HuH-7 (cell line): ENCODE data around the gene ZFYVE28.
"Not testable (repeated sequence)": the region's sequence is repeated elsewhere in the genome, so short reads cannot be mapped to it uniquely, and the experiment has no call there.

Experiments used
- DNase-seq: peaks from one replicate; pipeline ENCODE4 v3.0.0; 2011; ENCODE audit warnings: low spot score

Gene ZFYVE28

DNA sequence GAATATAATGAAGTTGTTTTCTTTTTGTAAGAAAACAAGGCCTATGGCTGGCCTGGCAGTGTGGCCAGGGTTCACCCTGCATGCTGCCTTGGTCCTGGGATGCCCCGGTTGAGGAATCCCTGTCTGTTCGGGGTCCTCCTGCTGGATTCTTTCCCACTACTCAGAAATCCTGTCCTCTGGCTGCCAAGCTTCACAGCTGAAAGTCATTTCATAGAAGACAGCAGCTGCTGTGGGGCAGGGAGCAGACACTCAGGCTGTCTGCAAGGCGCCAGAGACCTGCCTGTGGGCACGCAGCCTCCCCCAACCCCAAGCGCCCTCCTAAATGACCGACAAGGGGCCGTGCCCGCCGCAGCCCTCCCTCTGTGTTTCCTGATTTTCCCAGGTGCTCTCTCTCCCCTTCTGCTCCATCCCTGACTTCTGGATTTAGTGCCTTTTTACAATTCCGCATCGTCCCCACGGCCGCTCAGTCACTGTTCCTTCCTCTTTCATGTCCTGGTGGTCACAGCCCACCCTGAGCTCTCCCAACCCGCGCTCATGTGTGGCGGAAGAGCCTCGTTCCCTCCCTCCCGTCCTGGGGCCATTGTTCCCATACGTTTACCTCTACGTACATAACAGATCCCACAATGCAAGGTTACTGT lies 27.5 kb downstream of the ZFYVE28 start:
- no peak for DNase-seq

DNA sequence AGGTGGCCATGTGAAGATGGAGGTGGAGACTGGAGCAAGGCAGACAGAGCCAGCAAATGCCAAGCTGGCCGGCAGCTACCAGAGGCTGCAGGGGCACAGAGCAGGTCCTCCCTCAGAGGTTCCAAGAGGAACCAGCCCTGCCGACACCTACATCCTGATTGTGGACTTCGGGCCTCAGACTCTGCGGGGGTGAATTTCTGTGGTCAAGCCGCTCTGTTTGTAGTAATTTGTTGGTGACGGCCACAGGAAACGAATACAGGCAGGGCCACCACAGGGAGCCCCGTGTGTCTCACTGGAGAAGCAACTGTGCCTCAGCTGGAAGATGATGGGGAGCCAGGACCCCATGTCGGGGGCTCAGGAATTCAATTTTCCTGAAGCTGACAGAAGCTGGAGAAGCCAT lies 28.3 kb downstream of the ZFYVE28 start:
- no peak for DNase-seq

DNA sequence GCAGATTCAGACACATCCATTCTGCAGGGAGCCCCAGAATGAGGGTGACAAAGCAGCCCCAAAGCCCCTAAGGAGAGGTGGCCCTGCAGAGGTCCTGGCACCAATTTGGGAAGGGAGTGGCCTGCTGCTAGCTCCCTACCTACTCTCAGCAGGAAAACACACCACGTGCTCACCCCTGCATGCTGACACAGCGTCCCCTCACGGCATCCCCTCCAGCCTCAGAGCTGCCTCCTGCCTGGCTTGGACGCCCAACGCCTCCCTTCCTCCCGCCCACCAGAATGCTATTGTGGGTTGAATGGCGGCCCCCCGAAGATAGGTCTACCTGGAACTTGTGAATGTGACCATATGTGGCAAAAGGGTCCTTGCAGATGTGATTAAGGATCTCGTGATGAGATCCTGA lies 28.8 kb downstream of the ZFYVE28 start:
- DNase-seq, result no peak

DNA sequence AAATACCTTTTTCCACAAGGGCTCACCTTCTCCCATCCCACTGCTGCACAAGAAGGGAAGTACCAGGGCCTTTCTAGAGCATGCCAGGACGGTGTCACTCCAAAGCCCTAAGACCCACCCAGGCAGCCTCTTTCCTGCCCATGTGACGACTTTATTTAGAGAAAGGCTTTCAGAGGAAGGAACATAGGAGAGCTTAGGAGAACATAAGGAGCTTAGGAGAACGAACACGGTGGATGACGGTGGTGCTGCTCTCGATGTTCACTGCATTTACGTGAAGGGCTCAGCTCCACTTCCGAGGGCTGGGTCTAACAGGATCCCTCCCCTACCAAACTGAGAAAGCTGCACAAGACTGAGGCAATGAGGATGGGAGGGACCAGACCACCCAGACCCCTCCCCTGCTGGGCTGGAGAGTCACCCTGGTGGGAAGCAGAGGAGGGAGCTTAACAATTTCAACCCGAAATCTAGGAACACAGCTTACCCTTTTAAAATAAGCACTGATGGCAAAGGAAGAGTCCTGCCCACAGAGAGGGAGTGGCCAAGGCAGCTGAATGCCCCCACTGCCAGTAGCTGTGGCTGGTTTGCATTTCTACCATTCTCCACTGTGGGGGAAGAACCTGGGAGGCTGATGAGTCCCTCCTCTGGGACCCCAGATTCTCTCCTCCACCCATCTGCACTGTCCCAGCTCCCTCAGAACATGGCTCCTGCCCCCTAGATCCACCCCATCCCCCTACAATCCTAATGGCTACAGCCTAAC lies 29.8 kb downstream of the ZFYVE28 start:
- no peak for DNase-seq

DNA sequence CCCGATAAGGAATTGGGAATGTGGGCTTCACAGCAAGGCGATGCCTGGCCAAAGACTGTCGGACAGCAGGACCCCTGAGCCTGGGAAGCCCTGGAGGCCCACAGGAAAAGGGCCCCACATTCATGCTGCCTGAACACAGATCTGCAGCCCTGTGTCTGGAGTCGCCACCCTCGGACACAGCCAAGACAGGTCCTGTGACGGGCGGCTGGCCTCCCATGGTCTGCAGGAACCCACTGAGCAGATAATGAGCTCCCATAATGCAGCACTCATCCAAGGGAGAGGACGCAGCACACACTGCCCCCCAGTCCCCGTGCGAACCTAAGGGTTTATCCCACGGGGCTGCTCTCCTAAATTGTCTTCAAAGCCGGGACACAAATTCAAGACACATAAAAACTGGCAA lies 30.6 kb downstream of the ZFYVE28 start:
- DNase-seq, result no peak

DNA sequence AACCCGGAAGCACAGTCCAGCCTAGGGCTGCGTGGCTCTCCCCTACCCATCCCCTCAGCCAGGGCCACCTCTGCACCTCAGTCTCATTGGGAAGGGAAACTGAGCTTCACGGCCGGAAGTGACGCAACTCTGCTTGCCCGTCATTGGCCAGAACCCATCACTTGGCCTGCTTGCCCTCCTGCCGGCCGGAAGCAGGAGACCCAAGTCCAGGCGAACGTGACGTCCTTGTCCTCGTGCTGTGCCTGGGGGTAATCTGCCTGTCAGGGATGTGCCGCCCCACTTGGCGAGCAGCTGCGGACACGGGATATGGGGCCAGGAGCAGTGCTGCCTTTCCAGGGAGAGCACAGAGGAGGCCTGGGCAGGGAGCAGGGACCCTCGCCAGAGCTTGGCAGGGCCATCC lies 31.2 kb downstream of the ZFYVE28 start:
- no peak for DNase-seq

DNA sequence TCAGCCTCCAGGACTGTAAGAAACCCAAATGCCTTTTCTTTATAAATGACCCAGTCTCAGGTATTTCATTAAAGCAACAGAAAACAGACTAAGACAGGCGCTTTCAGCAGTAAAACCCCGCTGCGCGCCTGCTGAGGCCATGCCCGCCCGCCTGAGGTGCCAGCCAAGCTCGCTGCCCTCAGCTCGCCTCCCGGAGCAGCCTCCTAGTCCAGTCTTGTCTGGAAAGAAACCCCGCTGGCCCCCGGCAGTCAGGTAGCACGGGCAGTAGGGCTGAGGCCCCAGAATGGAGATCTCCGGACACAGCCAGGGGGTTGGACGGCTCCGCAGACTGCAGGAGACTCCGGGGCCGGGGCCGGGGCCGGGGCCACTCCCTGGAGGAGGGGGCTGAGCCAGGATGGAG lies 31.7 kb downstream of the ZFYVE28 start:
- DNase-seq, result no peak

DNA sequence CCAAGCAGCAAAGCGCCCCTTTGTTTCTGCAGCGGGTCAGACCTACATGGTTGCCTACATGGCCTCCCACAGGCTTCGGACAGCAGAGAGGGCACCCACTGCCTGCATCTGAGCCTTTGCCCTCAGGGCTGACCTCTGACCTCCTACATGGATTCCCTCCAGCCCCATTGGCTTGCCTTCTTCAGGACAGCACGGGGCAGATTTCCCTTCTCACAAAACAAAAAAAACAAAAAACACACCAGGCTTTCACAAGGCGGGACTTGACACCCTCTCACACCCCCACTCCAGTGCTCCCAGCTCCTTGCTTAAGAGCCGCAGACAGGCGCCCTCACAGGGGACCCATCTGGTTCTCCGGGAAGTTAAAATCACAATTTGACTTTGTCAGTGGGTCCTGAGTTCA lies 32.9 kb downstream of the ZFYVE28 start:
- DNase-seq, result no peak

DNA sequence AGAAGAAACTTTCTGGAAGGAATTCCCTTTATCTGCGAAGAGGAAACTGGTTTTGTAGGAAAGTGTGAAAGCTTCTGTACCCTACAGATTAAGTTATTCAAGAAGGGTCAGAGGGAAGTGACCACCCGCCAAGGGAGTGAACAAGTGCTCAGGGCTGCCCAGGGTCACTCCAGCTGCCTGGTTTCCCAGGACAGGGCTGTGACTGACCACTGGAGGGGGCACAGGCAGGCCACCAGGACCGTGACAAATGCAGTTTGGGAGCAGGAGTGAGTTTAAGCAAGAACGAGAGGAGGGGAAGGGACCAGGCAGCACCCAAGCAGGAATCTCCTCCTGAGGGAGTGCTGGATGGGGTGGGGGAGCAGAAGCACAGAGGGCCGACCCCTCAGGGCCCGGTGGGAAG lies 34.2 kb downstream of the ZFYVE28 start:
- DNase-seq, result no peak

DNA sequence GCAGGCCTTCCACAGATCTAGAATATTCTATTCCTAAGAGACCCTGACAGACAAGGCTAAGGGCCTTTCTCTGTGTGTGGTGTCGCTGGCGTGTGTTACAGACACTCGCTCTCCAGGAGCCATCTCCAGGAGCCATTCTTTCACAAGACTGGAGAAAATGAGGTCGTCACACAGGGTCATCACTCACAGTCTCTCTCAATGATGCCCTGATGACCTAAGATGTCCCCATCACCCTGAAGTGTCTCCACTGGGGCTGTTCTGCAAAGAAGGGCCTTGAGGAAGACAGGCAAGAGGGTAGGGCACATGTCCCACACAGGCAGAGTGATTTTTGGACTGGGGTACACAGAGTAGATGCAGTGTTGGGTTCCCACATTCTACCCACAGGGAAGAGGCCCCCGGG lies 34.7 kb downstream of the ZFYVE28 start:
- DNase-seq, result no peak

DNA sequence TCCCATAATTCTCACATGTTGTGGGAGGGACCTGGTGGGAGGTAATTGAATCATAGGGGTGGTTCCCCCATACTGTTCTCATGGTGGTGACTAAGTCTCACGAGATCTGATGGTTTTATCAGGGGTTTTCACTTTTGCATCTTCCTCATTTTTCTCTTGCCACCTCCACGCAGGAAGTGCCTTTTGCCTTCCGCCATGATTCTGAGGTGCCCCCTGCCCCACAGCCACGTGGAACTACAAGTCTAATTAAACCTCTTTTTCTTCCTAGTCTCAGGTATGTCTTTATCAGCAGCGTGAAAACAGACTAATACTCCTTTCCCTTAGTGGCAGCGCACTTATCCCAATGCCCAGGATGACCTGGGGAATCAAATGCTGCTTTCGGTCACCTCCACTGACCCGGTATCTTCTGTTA lies 35.2 kb downstream of the ZFYVE28 start:
- DNase-seq, result not testable (repeated sequence)

DNA sequence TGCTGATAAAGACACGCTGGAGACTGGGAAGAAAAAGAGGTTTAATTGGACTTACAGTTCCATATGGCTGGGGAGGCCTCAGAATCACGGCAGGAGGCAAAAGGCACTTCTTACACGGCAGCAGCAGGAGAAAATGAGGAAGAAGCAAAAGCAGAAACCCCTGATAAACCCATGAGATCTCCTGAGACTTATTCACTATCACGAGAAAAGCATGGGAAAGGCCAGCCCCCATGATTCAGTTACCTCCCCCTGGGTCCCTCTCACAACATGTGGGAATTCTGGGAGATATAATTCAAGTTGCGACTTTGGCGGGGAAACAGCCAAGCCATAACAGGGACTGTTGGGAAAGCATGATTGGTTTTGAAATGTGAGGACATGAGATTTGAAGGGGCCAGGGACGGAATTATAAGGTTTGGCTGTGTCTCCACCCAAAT lies 35.7 kb downstream of the ZFYVE28 start:
- not testable (repeated sequence) for DNase-seq

DNA sequence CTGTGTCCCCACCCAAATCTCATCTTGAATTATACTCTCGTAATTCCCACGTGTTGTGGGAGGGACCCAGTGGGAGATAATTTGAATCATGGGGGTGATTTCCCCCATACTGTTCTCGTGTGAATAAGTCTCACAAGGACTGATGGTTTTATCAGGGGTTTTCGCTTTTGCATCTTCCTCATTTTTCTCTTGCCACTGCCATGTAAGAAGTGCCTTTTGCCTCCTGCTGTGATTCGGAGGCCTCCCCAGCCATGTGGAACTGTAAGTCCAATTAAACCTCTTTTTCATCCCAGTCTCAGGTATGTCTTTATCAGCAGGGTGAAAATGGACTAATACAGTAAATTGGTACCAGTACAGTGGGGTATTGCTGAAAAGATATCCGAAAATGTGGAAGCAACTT lies 37.9 kb downstream of the ZFYVE28 start:
- DNase-seq, result not testable (repeated sequence)

DNA sequence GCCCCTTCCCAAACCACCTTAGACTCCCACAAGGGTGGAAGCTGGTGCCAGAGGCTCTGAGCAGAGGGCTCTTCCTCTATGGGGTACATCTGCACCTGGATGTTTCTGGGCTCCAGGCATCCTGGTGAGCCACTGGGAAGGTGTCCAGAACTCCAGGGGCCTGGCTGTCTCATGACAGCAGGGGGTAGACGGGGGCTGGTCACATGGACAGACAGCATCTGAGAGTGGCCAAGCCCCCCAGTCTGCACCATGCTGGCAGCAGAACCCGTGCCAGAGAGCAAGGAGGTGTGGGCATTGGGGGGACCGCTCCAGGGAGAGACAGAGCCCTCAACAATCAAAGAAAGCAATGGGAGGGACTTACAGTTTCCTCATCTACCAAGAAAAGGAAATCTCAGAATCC lies 39.5 kb downstream of the ZFYVE28 start:
- DNase-seq, result no peak

DNA sequence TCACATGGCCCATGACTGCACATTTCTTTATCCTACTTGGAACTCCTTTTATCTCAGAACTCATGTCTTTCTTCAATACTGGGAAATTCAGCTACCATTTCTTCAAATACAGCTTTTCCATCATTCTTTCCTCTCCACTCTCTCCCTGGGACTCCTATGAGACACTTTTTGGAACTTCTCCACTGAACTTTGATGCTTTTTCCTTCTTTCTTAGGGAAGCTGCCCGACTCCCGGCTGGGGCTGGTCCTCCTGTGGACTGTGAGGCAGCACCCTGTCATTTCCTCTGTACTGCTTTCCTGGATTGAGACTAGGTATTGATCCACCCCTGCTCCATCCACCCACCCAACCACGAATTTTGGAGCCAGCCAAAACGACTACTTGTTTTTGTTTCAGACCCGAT lies 40.0 kb downstream of the ZFYVE28 start:
- no peak for DNase-seq

DNA sequence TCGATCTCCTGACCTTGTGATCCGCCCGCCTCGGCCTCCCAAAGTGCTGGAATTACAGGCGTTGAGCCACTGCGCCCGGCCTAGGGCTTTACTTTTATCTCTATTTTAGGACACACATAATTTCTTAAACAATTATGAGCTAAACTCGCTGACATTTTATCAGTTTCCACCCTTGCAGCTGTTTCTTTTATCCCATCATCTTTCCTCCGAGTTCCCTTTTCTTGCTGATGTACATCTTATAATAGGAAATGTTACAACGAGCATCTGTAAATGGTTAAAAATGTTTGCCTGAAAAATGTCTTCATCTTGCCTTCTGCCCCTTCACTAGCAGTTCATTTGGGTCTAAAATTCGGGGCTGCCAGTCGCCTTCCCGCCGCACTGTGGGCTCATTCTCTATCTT lies 41.2 kb downstream of the ZFYVE28 start:
- no peak for DNase-seq

DNA sequence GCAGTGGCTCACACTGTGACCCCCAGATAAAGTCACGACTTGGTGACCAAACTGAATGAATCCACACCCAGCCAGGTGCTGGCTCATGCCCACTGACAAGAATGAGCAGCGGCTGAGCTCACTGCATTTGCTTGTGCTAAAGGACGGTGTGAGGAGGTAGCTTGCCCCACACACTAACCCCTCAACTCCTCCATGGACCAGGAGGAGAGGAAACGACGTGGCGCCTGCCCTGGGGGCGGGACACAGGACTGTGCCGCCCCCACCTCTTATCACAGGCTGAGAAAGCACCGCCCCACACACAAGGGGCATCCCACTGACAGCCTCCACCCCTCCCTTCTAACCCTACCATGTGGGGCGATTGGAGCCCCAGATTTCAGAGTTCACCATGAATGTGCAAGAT lies 43.0 kb downstream of the ZFYVE28 start:
- no peak for DNase-seq

DNA sequence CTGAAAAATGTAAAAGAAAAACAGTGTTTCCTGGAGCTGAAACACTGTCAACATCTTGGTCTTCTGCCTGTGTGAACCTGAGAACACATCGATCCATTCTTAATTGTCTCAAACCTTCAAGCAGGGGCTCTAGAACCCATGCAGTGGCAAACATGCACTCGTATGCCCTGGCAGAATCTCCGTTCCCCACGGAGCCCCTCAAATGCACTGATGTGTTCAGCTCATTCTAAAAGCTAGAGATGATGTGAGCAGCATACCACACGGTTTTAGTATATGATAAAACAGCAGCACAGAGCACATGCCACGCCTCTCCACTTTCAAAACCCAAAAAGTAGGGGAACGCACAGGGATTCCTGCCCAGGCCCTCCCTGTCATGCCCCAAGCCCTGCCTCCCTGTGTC lies 44.9 kb downstream of the ZFYVE28 start:
- DNase-seq, result no peak

DNA sequence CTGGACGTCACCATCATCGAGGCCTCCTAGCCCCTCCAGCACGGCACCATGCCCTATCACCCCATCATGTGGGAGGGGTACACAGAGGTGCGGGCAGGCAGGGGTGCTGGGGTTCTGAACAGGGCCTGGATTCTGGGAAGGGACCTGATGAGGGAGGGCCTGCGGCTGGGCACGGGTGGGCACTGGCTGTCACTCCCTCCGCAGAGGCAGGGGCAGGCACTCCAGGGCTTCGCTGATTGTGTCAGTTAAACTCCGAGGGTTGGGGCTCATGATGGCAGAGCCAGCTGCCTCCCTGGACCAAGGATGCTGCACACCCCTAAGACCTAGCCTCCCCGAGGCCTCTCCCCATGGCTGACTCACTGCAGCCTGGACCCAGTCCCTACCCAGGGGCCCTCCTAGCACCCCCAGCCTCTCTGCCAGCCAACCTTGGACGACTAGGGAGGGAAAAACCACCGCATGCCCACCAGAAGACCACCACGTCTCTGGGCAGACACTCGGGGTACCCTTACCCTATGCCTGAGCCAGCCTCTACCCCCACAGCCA lies 45.9 kb downstream of the ZFYVE28 start:
- DNase-seq, result no peak

DNA sequence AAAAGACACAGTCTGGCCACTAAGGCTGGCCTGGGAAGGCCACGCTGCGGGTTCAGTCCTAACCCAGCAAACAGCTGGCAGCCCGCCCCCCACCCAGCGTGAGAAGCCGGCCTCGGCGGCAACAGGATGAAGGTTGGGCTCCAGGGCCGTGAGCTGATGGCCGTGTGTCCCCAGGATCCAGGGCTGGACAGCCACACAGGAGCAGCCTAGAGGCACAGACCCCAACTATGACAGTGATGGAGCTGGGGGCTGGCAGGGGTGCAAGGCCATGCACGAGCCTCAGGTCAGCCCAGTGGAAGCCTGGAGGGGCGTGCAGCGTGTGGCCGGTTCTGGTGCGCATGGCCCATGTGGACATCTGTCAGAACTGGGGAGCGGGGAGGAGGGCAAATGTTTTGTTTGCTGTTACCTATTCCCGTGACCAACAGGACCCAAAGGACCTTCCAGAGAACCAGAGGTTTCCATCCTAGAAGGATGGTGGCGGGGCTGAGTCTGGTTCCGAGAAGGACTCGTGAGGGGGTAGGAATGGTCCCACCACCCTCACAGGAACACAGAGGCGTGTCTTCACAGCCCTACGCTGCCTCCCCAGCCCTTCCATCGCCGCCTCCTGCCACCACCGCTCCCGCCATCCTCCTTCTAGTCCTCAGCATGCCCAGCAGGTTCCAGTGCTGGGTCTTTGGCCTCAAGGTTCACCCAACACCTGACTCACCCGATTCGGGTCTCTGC lies 46.5 kb downstream of the ZFYVE28 start:
- DNase-seq, result no peak

DNA sequence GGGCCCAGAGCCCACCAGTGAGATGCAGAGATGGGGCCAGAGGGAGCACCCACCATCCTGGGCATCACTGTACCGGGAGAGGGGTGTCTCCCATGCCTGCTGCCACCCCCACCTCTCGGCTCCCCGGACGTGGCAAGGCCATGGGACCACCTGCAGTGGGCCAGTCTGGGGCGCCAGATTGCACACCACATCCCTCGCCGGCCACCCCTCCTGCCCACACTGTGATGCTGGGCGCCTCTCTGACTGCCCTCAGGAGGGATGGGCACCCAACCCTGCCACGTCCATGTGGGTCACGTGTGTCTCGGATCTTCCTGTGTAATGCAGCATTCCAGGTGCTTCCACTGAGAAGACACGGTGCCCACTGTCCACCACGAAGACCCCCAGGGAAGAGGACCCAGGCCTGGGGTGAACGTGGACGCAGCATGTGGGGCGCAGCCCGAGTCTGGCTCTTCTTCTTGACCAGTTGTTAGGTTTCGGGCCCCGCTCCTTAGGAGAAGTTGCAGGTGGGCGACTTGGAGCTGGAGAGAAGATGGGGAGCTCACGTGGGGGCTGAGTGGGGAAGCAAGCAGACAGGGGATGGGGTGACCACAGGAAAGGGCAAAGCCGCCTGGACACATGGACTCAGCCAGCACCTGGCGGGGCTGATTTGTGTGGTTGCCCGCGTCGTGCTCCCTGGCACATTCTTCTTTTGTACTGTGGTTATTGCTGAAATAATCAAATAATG lies 47.7 kb downstream of the ZFYVE28 start:
- DNase-seq, result no peak

DNA sequence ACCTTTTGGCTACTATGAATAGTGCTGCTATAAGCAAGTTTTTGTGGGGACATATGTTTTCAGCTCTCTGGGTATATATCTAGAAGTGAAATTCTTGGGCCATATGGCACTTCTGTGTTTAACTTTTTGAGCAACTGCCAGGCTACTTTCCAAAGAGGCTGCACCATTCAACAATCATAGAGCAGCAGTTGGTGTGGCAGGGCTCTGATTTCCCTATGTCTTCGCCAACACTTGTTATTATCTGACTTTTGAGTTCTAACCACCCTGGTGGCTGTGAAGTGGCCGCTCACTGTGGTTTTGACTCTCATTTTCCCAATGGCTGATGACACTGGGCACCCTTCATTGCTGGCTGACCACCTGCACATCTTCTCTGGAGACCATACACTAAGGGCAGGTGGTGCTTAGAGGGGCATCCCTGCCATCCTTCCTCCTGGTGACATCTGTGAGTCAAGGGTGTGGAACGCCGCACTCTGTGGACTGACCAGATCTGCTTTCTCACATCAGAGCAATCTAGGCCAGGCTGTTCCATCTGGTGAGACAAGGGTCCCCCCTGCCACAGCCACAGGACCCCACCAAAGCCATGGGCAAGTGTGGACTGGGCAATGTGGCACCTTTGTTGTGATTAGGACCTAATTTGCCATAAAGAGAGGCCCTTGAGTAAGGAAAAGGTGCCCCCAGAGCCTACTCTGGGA lies 49.6 kb downstream of the ZFYVE28 start:
- DNase-seq, result no peak
